Keratinocyte (primary cell): ENCODE measurements around the gene HLF.

Experiments
- CTCF ChIP-seq, 3 experiments: IDR thresholded peaks in 1 of 3; conservative IDR thresholded peaks in 1 of 3; optimal IDR thresholded peaks in 1 of 3; 2 replicates in 2 of 3; 3 replicates in 1 of 3; pipeline versions ENCODE3 to v1.5.1; 2011; ENCODE audit warnings: low read length in 3 of 3, mild to moderate bottlenecking in 3 of 3, moderate library complexity in 2 of 3, control low read depth in 1 of 3, inconsistent platforms in 1 of 3; ENCODE audit not compliant: insufficient read depth in 2 of 3; ENCODE audit errors: extremely low read depth in 1 of 3
- EZH2 ChIP-seq: IDR thresholded peaks from one replicate; pipeline ENCODE4 v1.6.1; 2012; ENCODE audit warnings: inconsistent platforms, mild to moderate bottlenecking, low read length, moderate library complexity

GRCh38 chr17:55301521-55302406 is 37.0 kb downstream of the HLF start:
- TF ChIP-seq CTCF (optimal IDR thresholded peaks at IDR 0.05 in 1 of 3, IDR thresholded peaks at IDR 0.05 in 1 of 3, conservative IDR thresholded peaks at IDR 0.05 in 1 of 3; ENCODE audit: extremely low read depth in 1 of 3, insufficient read depth in 2 of 3, low read length in 3 of 3) (no peak), EZH2 (no peak)
